Measurements from ENCODE around the gene C9orf43.

GRCh38 chr9:113372059-113372458, 38.5 kb upstream of the C9orf43 start:
- TF ChIP-seq CTCF (IDR thresholded peaks at IDR 0.05; ENCODE audit: borderline replicate concordance, extremely low read depth, low read length, poor library complexity, severe bottlenecking) (no peak), EZH2 (IDR thresholded peaks at IDR 0.05; ENCODE audit: borderline replicate concordance, low read depth, low read length, severe bottlenecking) (no peak)

Measured in DND-41 (cell line).